HuH-7 (cell line): ENCODE results near the gene SLC17A6.
A peak's percentile ranks its signal among the peaks of the same experiment; 100 is the strongest.

Source experiments
- DNase-seq: peaks from one replicate; pipeline ENCODE4 v3.0.0; 2011; ENCODE audit warnings: low spot score

SLC17A6 gene

DNA sequence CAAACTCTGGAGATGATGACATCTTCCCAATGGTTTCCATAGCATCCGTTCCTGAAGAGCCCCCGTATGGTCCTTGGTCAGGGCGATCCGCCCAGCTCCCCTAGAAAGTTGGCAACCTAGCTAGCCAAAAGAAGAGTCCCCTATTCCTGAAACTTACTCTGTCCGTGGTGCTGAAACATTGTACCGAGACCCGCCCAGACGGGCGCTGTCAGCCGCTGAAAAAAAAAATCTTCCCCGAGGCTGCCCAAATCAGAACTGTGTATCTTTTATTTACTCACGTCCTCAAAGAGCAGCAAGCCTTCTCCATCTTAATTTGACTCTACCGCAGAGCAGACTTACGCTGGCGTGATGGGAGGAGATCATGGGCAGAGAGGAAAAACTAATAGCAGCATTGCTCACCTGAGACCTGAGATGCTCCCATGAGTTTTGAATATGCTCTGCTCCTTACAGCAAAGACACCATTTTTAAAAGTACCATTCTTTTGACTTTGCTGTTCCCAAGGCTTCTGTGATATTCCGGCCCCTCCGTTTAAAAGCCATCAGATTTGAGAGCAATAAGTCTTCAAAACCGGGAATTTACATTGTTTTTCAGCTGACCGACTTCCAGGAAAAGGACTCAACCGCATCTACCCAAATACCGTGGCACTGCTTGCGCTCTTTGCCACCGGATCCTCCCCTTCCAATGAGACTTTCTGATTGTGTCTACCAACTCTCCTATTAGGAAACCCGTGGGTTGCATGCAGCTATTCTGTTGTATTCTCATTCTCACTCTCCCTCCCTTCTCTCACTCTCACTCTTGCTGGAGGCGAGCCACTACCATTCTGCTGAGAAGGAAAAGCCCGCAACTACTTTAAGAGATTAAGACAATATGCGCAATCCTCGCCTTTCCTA lies at the start of gene SLC17A6:
TSS of gene SLC17A6 (plus strand) at position 786 of the 890 bp plus-strand sequence. CDS start 153 bp downstream, outside the sequence.
- peak; percentile 24 for DNase-seq

GRCh38 chr11:22302368-22302767 lies 35.8 kb upstream of the SLC17A6 start:
- no peak for DNase-seq

DNA sequence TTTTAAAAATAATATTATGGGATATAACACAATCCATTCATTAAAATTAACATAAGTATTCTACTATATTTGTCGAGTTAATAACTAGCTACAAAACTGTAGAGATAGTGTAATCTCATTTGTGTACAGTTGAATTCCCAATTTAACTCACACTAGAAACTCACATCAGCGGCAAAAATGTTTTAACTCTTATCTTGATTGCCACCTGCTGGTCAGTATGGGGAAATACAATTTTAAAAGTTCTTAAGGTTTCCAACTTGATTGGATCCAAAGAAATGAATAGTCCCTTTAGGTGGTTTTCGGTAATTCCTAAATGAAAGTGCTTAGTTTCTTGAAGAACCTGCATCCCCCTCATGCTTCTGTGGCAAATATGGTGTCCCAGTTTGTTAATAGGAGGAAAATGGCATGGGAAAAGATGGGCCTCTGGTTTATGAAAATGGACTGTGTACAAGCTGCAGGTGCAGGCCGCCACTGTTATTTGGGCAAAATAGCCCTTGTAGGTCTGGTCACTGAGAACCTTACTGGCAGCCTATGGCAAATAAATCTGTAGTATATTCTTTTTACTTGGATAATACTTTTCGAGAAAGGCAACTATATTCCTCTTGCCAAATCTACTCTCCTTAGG lies 33.7 kb upstream of the SLC17A6 start:
- DNase-seq = peak; percentile 14

- DNase-seq = no peak
These were observed 20.5 kb upstream of the SLC17A6 start for GRCh38 chr11:22317656-22318055.

GRCh38 chr11:22331771-22332170 lies 6.4 kb upstream of the SLC17A6 start:
- DNase-seq = no peak

GRCh38 chr11:22336587-22336986 lies 1.6 kb upstream of the SLC17A6 start:
- no peak for DNase-seq

- no peak for DNase-seq
These were observed 1.4 kb downstream of the SLC17A6 start for GRCh38 chr11:22339611-22340010.

DNA sequence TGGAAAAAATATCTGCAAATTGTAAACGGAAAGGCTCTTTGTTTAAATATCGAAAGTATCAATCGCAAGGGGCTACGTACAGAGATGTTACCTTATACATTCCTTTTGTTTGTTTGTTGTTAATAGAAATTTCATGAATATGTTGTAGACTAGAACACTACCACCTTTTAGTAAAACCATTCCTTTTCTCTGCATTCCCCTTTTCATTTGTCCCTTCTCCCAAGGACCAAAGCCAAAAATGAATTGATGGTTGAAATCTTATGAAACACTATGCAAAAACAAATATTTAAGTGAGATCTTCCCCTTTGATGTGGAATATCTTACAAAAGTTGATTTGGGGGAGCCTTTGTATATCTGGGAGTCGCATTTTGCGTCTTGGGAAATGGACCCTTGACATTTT lies 2.1 kb downstream of the SLC17A6 start:
- no peak for DNase-seq

- DNase-seq = no peak
These were observed 2.8 kb downstream of the SLC17A6 start for GRCh38 chr11:22340701-22341587.

- DNase-seq = no peak
These were observed 3.4 kb downstream of the SLC17A6 start for GRCh38 chr11:22341588-22341931.

DNA sequence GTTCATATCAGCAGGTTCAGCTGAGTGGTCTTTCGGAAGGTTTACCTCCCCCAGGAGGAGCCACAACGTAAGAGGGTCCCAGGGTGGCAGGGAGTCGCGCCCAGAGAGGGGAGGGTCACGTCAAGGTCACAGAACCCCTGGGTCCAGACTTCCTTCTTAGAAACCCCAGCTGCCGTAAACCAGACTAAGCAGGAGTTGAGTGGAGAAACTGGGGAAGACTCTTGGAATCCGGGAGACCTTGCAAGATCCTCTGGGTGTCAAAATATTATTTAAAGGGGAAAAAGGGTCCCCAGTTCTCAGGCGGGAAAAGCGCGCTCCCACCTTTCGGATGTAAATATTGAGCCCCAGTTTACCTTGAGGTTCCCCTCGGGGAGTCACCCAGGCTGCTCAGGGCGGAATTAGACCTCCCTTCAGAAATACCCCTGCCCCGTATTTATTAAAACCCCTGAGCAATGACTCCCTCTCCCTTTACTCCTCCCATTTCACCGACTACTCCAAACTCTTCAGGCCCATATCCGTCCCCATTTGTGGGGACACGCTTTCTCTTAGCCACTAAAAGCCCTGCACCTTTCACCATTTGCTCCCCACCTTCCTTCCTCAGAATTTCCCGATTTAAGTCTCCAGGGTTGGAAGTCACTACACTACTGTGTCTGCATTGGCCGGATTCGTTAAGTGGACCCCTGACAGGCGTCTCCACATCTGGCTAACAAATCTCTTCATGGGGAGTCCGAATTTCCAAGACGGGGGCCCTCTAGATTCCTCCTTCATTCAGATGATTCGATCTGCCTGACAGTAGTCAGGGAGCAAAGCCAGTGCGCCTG lies 4.2 kb downstream of the SLC17A6 start:
- no peak for DNase-seq

DNA sequence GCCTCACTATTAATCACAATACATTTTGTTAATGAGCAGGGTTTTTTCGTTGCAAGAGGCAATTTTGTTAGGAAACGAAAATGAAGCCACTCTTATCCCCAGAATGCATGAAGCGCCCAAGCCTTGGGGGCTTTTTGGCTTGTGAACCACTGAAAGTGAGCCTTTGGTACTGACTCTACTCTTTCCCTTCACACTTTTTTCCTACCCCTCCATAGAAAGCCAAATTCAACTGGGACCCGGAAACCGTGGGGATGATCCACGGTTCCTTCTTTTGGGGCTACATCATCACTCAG lies 4.8 kb downstream of the SLC17A6 start:
- DNase-seq = no peak

GRCh38 chr11:22343371-22344032 lies 5.3 kb downstream of the SLC17A6 start:
- no peak for DNase-seq

- no peak for DNase-seq
These were observed 5.9 kb downstream of the SLC17A6 start for GRCh38 chr11:22344081-22344480.

DNA sequence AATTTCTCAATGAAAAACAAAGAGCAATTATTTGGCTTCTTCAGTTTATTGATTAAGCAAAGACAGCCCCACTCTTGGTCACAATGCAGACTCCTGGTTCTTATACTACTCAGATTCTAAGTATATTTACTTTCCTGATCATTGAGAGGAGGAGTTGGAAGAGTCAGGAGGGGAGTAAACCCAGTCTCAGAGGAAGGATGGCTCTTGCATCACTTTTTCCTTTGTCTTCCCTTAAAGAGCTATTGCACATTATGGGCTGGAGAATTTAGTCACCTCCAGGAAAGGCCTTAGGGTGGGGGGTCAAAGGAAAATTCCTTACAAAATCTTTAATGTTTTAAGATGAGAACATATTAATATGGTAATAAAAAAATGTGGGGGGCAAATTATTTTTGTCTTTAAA lies 8.1 kb downstream of the SLC17A6 start:
- no peak for DNase-seq

DNA sequence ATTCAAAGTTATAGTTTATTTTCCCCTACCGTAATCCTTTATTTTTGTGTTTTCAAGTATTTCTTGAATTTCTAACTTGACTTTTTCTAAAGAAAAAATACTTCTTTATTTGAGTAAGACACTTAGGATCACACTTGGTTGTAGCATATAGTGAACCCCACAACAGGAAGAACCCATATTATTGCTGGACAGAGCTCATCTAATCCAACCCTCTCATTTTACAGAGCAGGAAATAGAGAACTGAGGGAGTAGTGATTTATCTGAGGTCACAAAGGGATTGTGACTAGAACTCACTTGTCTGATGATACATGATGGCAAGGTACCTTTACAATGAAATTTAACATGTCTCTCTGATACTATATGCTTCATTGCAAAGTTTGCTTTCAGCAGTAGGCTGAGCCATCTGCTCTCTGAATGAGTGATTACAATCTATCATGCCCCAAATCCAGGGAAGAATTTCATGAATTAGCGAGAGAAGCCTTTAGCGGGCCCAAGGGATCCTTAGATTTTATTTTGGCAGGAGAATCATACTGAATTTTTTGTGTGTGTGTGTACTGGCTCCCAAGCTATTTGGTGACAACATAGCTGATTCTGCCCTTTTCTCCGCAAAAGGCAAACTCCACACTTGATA lies 9.8 kb downstream of the SLC17A6 start:
- DNase-seq = no peak

GRCh38 chr11:22349491-22349890 lies 11.3 kb downstream of the SLC17A6 start:
- no peak for DNase-seq

- no peak for DNase-seq
These were observed 21.1 kb downstream of the SLC17A6 start for GRCh38 chr11:22359295-22359694.

DNA sequence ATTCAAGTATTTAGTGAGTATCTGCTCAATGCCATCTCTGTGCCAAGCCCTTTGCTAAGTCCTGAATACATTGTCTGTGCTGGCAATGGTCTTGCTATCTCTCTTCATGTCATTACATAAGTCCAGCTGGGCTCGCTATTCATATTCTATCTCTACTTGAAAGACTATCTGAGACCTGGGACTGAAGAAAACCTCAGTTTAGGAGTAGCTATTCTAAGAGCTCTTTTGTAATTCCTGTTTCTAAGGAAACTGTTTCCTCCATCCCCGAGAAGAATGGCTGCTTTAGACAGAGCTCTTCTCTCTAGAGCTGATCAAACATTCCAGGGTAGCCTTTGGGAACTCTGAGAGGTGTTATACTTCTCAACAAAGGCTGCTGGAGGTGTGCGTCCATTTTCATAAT lies 33.0 kb downstream of the SLC17A6 start:
- no peak for DNase-seq

DNA sequence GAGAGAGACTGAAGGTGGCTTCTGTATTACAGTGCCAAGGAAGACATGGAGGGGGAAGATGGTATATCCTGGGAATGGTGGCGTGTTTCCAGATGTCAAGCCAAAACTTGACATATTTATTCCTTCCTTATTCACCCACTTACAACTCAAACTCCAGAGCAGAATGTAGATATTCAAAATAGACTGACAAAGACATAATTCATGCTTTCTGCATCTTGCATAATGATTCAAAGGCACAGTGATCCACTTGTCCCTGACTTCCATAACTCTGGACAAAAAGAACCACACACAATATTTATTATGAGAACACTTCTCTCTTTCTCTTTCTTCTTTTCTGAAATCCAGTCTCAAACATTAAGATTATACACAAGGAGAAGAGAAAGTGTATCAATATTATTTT lies 48.9 kb downstream of the SLC17A6 start:
- DNase-seq = no peak
